ENCODE measurements around the gene AKR1D1. TPM values are rescaled to one million over a fixed set of nuclear protein-coding genes. Genes with fewer than 3 reads are reported as not detected.

Gene AKR1D1
- polyA plus RNA-seq, 1 donor from 2014 or later = not detected

- Histone ChIP-seq H3K4me3 (ENCODE audit: low read length) (no peak overlapping the region), H4K20me1 (ENCODE audit: insufficient read depth) (no peaks in the 10 kb centered on the region), H3K9me3 (ENCODE audit: low read length) (peaks cover 14% of the 10 kb centered on the region), H3K9me2 (ENCODE audit: insufficient read depth, low read length) (no peaks in the 10 kb centered on the region), H3K79me2 (replicated peaks; ENCODE audit: insufficient read depth, low read length) (peaks cover 12% of the 10 kb centered on the region), H2AFZ (ENCODE audit: low read depth, low read length) (no peak overlapping the region), H3K4me2 (ENCODE audit: low read length) (no peak overlapping the region), H3K27ac (ENCODE audit: low read length) (no peak overlapping the region), H3K27me3 (ENCODE audit: insufficient read depth, low read depth, low read length) (no peaks in the 10 kb centered on the region), H3K36me3 (ENCODE audit: insufficient read depth, low read length) (peaks cover 3% of the 10 kb centered on the region), H3K9ac (ENCODE audit: low read length) (no peak overlapping the region), H3F3A (ENCODE audit: insufficient read depth, low read length, poor library complexity, severe bottlenecking) (peaks cover 11% of the 10 kb centered on the region)
- no peak for TF ChIP-seq REST (IDR thresholded peaks at IDR 0.05; ENCODE audit: borderline replicate concordance)
- no peak for TF ChIP-seq EZH2 (IDR thresholded peaks at IDR 0.05; ENCODE audit: borderline replicate concordance, insufficient read depth, low read length, poor library complexity, severe bottlenecking)
- TF ChIP-seq POLR2AphosphoS5 (IDR thresholded peaks at IDR 0.05) = no peak
- no peak for TF ChIP-seq EP300 (conservative IDR thresholded peaks at IDR 0.05; ENCODE audit: poor library complexity, severe bottlenecking)
- TF ChIP-seq TAF1 (IDR thresholded peaks at IDR 0.05; ENCODE audit: low read depth) = no peak
Measured at GRCh38 chr7:138164804-138165203, 88.5 kb downstream of the AKR1D1 start.

- Histone ChIP-seq H3K79me2 (replicated peaks; ENCODE audit: insufficient read depth, low read length) (peaks cover 12% of the 10 kb centered on the region), H3K27me3 (ENCODE audit: insufficient read depth, low read depth, low read length) (no peaks in the 10 kb centered on the region), H4K20me1 (ENCODE audit: insufficient read depth) (no peaks in the 10 kb centered on the region), H2AFZ (ENCODE audit: low read depth, low read length) (no peak overlapping the region), H3K36me3 (ENCODE audit: insufficient read depth, low read length) (peaks cover 3% of the 10 kb centered on the region), H3K9me2 (ENCODE audit: insufficient read depth, low read length) (no peaks in the 10 kb centered on the region), H3K4me2 (ENCODE audit: low read length) (no peak overlapping the region), H3K27ac (ENCODE audit: low read length) (no peak overlapping the region), H3K9ac (ENCODE audit: low read length) (no peak overlapping the region), H3F3A (ENCODE audit: insufficient read depth, low read length, poor library complexity, severe bottlenecking) (peaks cover 12% of the 10 kb centered on the region), H3K9me3 (ENCODE audit: low read length) (peaks cover 14% of the 10 kb centered on the region), H3K4me3 (ENCODE audit: low read length) (no peak overlapping the region)
- TF ChIP-seq MXI1 (conservative IDR thresholded peaks at IDR 0.05; ENCODE audit: poor library complexity, severe bottlenecking) (no peak), CTCF (IDR thresholded peaks at IDR 0.05; ENCODE audit: poor library complexity, severe bottlenecking) (no peak), SMC3 (conservative IDR thresholded peaks at IDR 0.05; ENCODE audit: poor library complexity) (no peak), RAD21 (conservative IDR thresholded peaks at IDR 0.05) (no peak), EP300 (conservative IDR thresholded peaks at IDR 0.05; ENCODE audit: poor library complexity, severe bottlenecking) (no peak), EZH2 (IDR thresholded peaks at IDR 0.05; ENCODE audit: borderline replicate concordance, insufficient read depth, low read length, poor library complexity, severe bottlenecking) (no peak), POLR2AphosphoS5 (IDR thresholded peaks at IDR 0.05) (no peak), TAF1 (IDR thresholded peaks at IDR 0.05; ENCODE audit: low read depth) (no peak), REST (IDR thresholded peaks at IDR 0.05; ENCODE audit: borderline replicate concordance) (no peak)
Measured at GRCh38 chr7:138166681-138167080, 90.4 kb downstream of the AKR1D1 start.
